Epidermal melanocyte (primary cell): ENCODE measurements around the gene SEPTIN10.
"Not testable (repeated sequence)": the region's sequence is repeated elsewhere in the genome, so short reads cannot be mapped to it uniquely, and the experiment has no call there.

ENCODE experiments used
- DNase-seq: peaks from one replicate; pipeline ENCODE4 v3.0.0; 2011; ENCODE audit warnings: low spot score; ENCODE audit not compliant: insufficient read length

Gene SEPTIN10

GRCh38 chr2:109602617-109603188 lies 11.1 kb downstream of the SEPTIN10 start:
- no peak for DNase-seq

- no peak for DNase-seq
Measured at GRCh38 chr2:109601783-109602182, 12.0 kb downstream of the SEPTIN10 start.

GRCh38 chr2:109597283-109597682 lies 16.5 kb downstream of the SEPTIN10 start:
- no peak for DNase-seq

GRCh38 chr2:109595644-109596043 lies 18.1 kb downstream of the SEPTIN10 start:
- DNase-seq: no peak

- no peak for DNase-seq
Measured at GRCh38 chr2:109594246-109594885, 19.4 kb downstream of the SEPTIN10 start.

- DNase-seq: no peak
Measured at GRCh38 chr2:109592905-109593304, 20.9 kb downstream of the SEPTIN10 start.

- DNase-seq: no peak
Measured at GRCh38 chr2:109591206-109591605, 22.6 kb downstream of the SEPTIN10 start.

GRCh38 chr2:109586687-109587086 lies 27.1 kb downstream of the SEPTIN10 start:
- no peak for DNase-seq

GRCh38 chr2:109582928-109583895 lies 30.6 kb downstream of the SEPTIN10 start:
- no peak for DNase-seq

- DNase-seq: not testable (repeated sequence)
Measured at GRCh38 chr2:109577630-109578029, 36.1 kb downstream of the SEPTIN10 start.

- DNase-seq: no peak
Measured at GRCh38 chr2:109575373-109575772, 38.4 kb downstream of the SEPTIN10 start.

- no peak for DNase-seq
Measured at GRCh38 chr2:109563980-109564550, 49.7 kb downstream of the SEPTIN10 start.

GRCh38 chr2:109563288-109563687 lies 50.5 kb downstream of the SEPTIN10 start:
- no peak for DNase-seq

GRCh38 chr2:109562421-109562820 lies 51.3 kb downstream of the SEPTIN10 start:
- no peak for DNase-seq

GRCh38 chr2:109560265-109560664 lies 53.5 kb downstream of the SEPTIN10 start:
- DNase-seq: no peak

GRCh38 chr2:109558076-109558882 lies 55.5 kb downstream of the SEPTIN10 start:
- DNase-seq: no peak

GRCh38 chr2:109557309-109557708 lies 56.5 kb downstream of the SEPTIN10 start:
- DNase-seq: no peak

- no peak for DNase-seq
Measured at GRCh38 chr2:109555346-109555900, 58.3 kb downstream of the SEPTIN10 start.

- DNase-seq: no peak
Measured at GRCh38 chr2:109554758-109555157, 59.0 kb downstream of the SEPTIN10 start.

- DNase-seq: no peak
Measured at GRCh38 chr2:109549016-109549590, 64.7 kb downstream of the SEPTIN10 start.
